Measurements from ENCODE around the gene KCNJ1.

DNA sequence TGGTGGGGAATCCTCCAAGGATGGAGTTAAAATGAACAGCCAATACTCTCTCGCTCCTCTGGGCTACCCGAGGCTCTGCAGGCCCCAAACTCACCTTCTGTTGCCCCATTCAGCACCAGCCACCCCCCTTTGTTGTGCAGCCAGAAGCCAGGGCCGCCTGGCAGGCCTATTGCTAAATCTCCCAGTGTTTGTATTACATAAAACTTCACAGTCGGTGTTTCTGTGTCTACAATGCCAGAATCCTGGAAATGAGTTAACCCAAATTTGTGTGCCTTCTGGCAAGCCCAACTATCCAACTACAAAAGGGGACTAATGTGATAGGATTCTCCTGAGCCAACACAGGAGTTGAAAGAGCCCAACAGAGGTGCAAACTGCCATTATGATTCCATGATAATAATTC is 33.4 kb upstream of the KCNJ1 start:
- TF ChIP-seq, protein P1, sequence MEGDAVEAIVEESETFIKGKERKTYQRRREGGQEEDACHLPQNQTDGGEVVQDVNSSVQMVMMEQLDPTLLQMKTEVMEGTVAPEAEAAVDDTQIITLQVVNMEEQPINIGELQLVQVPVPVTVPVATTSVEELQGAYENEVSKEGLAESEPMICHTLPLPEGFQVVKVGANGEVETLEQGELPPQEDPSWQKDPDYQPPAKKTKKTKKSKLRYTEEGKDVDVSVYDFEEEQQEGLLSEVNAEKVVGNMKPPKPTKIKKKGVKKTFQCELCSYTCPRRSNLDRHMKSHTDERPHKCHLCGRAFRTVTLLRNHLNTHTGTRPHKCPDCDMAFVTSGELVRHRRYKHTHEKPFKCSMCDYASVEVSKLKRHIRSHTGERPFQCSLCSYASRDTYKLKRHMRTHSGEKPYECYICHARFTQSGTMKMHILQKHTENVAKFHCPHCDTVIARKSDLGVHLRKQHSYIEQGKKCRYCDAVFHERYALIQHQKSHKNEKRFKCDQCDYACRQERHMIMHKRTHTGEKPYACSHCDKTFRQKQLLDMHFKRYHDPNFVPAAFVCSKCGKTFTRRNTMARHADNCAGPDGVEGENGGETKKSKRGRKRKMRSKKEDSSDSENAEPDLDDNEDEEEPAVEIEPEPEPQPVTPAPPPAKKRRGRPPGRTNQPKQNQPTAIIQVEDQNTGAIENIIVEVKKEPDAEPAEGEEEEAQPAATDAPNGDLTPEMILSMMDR (IDR thresholded peaks at IDR 0.05) = no peak
- no peak for TF ChIP-seq POLR2A (IDR thresholded peaks at IDR 0.05)
